PC-9 (cell line): Measurements from ENCODE around the gene CDAN1. TPM values are rescaled to one million over a fixed set of nuclear protein-coding genes. Genes with fewer than 3 reads are reported as not detected.

Experiments used
- BruUV-seq: library from RNA; stranded (reverse); fragments of 400-500 nt; replicated peaks from 2 replicates; lab custom pipeline; 2021; lab: Mats Ljungman, UMichigan
- CTCF ChIA-PET: fragments of 300-600 bp; sonication (Branson Sonifier 250); formaldehyde crosslinking; loops from one replicate; lab custom pipeline; 2022; ENCODE audit warnings: antibody characterized with exemption; lab: Charles Lee
- POLR2A ChIA-PET: fragments of 300-600 bp; sonication (Branson Sonifier 250); formaldehyde crosslinking; loops from one replicate; lab custom pipeline; 2022; ENCODE audit warnings: antibody characterized with exemption; ENCODE audit not compliant: unreplicated experiment; lab: Charles Lee
- DNase-seq, 2 experiments: peaks; one replicate each; pipeline versions ENCODE4 v3.0.0 to v3.0.0-alpha.2; 2015 to 2022; ENCODE audit warnings: mixed read lengths in 1 of 2
- H2AFZ ChIP-seq: fragments of 200-600 bp; sonication (generic); 2 replicates; pipeline ENCODE4 v1.8.1; 2017; ENCODE audit warnings: antibody characterized with exemption
- H3F3A ChIP-seq: fragments of 200-600 bp; sonication (generic); 2 replicates; pipeline ENCODE4 v1.8.1; 2017; ENCODE audit warnings: antibody characterized with exemption, mild to moderate bottlenecking, low read depth; ENCODE audit not compliant: insufficient read depth
- H3K27ac ChIP-seq: fragments of 200-600 bp; sonication (generic); 2 replicates; pipeline ENCODE4 v1.6.1; 2016; ENCODE audit warnings: mixed run types
- H3K27me3 ChIP-seq: fragments of 200-600 bp; sonication (generic); 2 replicates; pipeline ENCODE4 v1.6.1; 2016; ENCODE audit warnings: low read depth, mixed run types; ENCODE audit not compliant: insufficient read depth
- H3K36me3 ChIP-seq: fragments of 200-600 bp; sonication (generic); 2 replicates; pipeline ENCODE4 v1.6.1; 2016; ENCODE audit warnings: low read depth, mixed run types
- H3K4me1 ChIP-seq: fragments of 200-600 bp; sonication (generic); replicated peaks from 2 replicates; pipeline ENCODE4 v1.6.1; 2016; ENCODE audit warnings: mixed run types; ENCODE audit not compliant: insufficient read depth
- H3K4me2 ChIP-seq: fragments of 200-600 bp; sonication (generic); 2 replicates; pipeline ENCODE4 v1.6.1; 2017; ENCODE audit warnings: mixed run types
- H3K4me3 ChIP-seq: fragments of 200-600 bp; sonication (generic); 2 replicates; pipeline ENCODE4 v1.6.1; 2016; ENCODE audit warnings: mixed run types
- H3K79me2 ChIP-seq: fragments of 200-600 bp; sonication (generic); 2 replicates; pipeline ENCODE4 v1.6.1; 2017; ENCODE audit warnings: low read depth, mixed run types
- H3K9me2 ChIP-seq: fragments of 200-600 bp; sonication (generic); 2 replicates; pipeline ENCODE4 v1.8.1; 2017; ENCODE audit warnings: mild to moderate bottlenecking; ENCODE audit not compliant: insufficient read depth
- H3K9me3 ChIP-seq: fragments of 200-600 bp; sonication (generic); 2 replicates; pipeline ENCODE4 v1.8.1; 2016; ENCODE audit warnings: low read depth; ENCODE audit not compliant: insufficient read depth
- H4K20me1 ChIP-seq: fragments of 200-600 bp; sonication (generic); 2 replicates; pipeline ENCODE4 v1.8.1; 2017; ENCODE audit not compliant: insufficient read depth
- EZH2 ChIP-seq: fragments of 200-600 bp; sonication (generic); IDR thresholded peaks from 2 replicates; pipeline ENCODE4 v1.8.0; 2017; ENCODE audit warnings: antibody characterized with exemption, low read depth
- intact Hi-C: fragments of 100-400 bp; cut with micrococcal nuclease; formaldehyde crosslinking; loops from one replicate; pipeline ENCODE4 v1.10.0; 2022; ENCODE audit not compliant: unreplicated experiment
- total RNA-seq: library from RNA; stranded (reverse); gene quantifications from 2 replicates; pipeline ENCODE4 v1.2.3, GENCODE V29; 2021
- TF ChIP-seq, protein P1 (sequence below): fragments of 200-600 bp; sonication (generic); conservative IDR thresholded peaks from 2 replicates; pipeline ENCODE4 v1.6.1; 2017; ENCODE audit warnings: mixed run types, antibody characterized with exemption, mild to moderate bottlenecking, moderate library complexity

The CDAN1 gene
- total RNA-seq, 1 experiment from 2014 or later = 23.4 TPM

- H3K27me3 ChIP-seq = no peaks in the 10 kb centered on the region
- H3F3A ChIP-seq = no peaks in the 10 kb centered on the region
- intact Hi-C loops = no loop called here
- no peaks in the 10 kb centered on the region for H3K9me2 ChIP-seq
- H3K79me2 ChIP-seq = no peaks in the 10 kb centered on the region
- no peaks in the 10 kb centered on the region for H3K9me3 ChIP-seq
- no peak for DNase-seq
- no peak overlapping the region for H3K4me3 ChIP-seq
- no peak for TF ChIP-seq EZH2
- TF ChIP-seq, protein P1, sequence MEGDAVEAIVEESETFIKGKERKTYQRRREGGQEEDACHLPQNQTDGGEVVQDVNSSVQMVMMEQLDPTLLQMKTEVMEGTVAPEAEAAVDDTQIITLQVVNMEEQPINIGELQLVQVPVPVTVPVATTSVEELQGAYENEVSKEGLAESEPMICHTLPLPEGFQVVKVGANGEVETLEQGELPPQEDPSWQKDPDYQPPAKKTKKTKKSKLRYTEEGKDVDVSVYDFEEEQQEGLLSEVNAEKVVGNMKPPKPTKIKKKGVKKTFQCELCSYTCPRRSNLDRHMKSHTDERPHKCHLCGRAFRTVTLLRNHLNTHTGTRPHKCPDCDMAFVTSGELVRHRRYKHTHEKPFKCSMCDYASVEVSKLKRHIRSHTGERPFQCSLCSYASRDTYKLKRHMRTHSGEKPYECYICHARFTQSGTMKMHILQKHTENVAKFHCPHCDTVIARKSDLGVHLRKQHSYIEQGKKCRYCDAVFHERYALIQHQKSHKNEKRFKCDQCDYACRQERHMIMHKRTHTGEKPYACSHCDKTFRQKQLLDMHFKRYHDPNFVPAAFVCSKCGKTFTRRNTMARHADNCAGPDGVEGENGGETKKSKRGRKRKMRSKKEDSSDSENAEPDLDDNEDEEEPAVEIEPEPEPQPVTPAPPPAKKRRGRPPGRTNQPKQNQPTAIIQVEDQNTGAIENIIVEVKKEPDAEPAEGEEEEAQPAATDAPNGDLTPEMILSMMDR = no peak
- H3K4me1 ChIP-seq = no peaks in the 10 kb centered on the region
- H2AFZ ChIP-seq = no peak overlapping the region
- no peaks in the 10 kb centered on the region for H4K20me1 ChIP-seq
- no peak overlapping the region for H3K27ac ChIP-seq
- H3K36me3 ChIP-seq = no peaks in the 10 kb centered on the region
- H3K4me2 ChIP-seq = no peak overlapping the region
- CTCF ChIA-PET = no interaction called here
- no TSS peak for BruUV-seq
- POLR2A ChIA-PET = no interaction called here
Measured at GRCh38 chr15:42728560-42728959, 8.4 kb downstream of the CDAN1 start.

DNA sequence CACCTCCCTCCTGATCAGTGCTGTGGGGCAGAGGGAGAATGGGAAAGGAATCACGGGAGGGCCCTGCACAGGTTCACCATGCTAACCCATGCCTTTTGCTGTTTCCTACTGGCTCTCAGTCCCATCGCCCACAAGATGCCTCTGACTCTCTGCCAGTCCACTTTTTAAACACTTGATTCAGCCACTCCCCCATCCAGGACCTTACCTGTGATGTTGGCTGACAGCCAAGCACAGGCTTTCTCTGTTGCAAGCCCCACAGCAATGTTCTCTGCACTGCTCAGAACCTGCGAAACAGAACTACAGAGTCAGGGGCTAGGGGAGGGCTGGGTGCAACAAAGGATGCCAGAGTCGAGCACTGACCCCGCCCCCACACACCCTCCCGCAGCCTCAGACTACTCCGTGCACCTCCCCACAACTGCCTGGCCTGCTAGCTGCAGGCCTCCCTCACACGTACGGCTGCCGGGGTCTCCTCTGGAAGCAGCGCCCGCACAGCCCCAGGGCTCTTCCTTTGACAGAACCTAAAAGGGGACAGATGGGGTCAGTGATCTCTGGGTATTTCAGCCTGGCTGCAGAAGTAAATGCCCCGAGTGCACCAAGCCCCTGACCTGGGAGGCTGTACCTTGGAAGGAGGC, 9.1 kb downstream of the CDAN1 start:
- ChIA-PET CTCF (no interaction called here), POLR2A (no interaction called here)
- Histone ChIP-seq H3K4me1 (no peaks in the 10 kb centered on the region), H3K27ac (no peak overlapping the region), H3K9me3 (no peaks in the 10 kb centered on the region), H3F3A (no peaks in the 10 kb centered on the region), H3K9me2 (no peaks in the 10 kb centered on the region), H3K79me2 (no peaks in the 10 kb centered on the region), H3K36me3 (no peaks in the 10 kb centered on the region), H4K20me1 (no peaks in the 10 kb centered on the region), H3K27me3 (no peaks in the 10 kb centered on the region), H3K4me2 (no peak overlapping the region), H2AFZ (no peak overlapping the region), H3K4me3 (no peak overlapping the region)
- no TSS peak for BruUV-seq
- intact Hi-C loops = no loop called here
- TF ChIP-seq, protein P1 = no peak
- no peak for DNase-seq

- Histone ChIP-seq H3K9me2 (no peaks in the 10 kb centered on the region), H3K36me3 (no peaks in the 10 kb centered on the region)
- BruUV-seq = no TSS peak
Measured at GRCh38 chr15:42726114-42726513, 10.8 kb downstream of the CDAN1 start.

More at GRCh38 chr15:42726114-42726513, 10.8 kb downstream of the CDAN1 start:
- H3F3A ChIP-seq = no peaks in the 10 kb centered on the region
- no peaks in the 10 kb centered on the region for H3K27me3 ChIP-seq
- no peak for TF ChIP-seq EZH2
- TF ChIP-seq, protein P1 = no peak
- no peak overlapping the region for H2AFZ ChIP-seq
- H3K79me2 ChIP-seq = no peaks in the 10 kb centered on the region
- ChIA-PET CTCF (no interaction called here), POLR2A (no interaction called here)
- H3K9me3 ChIP-seq = no peaks in the 10 kb centered on the region
- H3K4me1 ChIP-seq = no peaks in the 10 kb centered on the region
- no peaks in the 10 kb centered on the region for H4K20me1 ChIP-seq
- no peak overlapping the region for H3K4me2 ChIP-seq
- no peak overlapping the region for H3K4me3 ChIP-seq
- H3K27ac ChIP-seq = no peak overlapping the region
- no peak for DNase-seq
- intact Hi-C loops = no loop called here
